Measurements from ENCODE around the gene HS6ST1. TPM values are rescaled to one million over a fixed set of nuclear protein-coding genes. Genes with fewer than 3 reads are reported as not detected.

The HS6ST1 gene
- total and polyA plus RNA-seq, 4 donors: 17.9 to 31.9 (median 25.4) TPM

DNA sequence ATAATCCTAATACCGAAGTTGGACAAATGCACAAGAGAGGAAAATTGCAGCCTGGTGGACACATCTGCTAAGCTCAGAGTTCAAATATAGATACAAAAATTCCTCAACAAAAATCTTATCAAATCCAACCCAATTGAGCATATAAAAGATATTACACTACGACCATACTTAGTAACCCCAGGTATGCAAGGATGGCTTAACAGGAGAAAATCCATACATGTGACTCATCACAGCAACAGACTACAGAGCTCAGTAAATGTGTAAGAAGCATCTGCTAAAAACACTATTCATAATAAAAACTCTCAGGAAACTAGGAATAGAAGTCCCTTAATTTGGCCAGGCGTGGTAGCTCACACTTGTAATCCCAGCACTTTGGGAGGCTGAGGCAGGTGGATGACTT is 28.3 kb downstream of the HS6ST1 start:
- DNase-seq (ENCODE audit: low spot score): no peak
- WGBS: 94% methylated on average over 3 of the region's 3 CpGs
- Histone ChIP-seq H3K27ac (ENCODE audit: low read depth in 1 of 2, low read length in 2 of 2) (no peak overlapping the region), H3K36me3 (ENCODE audit: control insufficient read depth in 4 of 4, insufficient read depth in 3 of 4, low read depth in 1 of 4, low read length in 3 of 4) (no peaks in the 10 kb centered on the region), H3K27me3 (ENCODE audit: control insufficient read depth in 4 of 4, insufficient read depth in 4 of 4, low read length in 3 of 4) (no peaks in the 10 kb centered on the region), H3K4me1 (ENCODE audit: control insufficient read depth in 4 of 4, insufficient read depth in 4 of 4, low read length in 3 of 4) (peaks cover 8 to 53% (median 37%) of the 10 kb centered on the region in 4 donors), H3K9me3 (ENCODE audit: control insufficient read depth in 4 of 4, low read length in 3 of 4) (no peaks in the 10 kb centered on the region), H3K9ac (ENCODE audit: low read depth in 1 of 2, low read length in 2 of 2) (no peak overlapping the region), H3K4me3 (ENCODE audit: low read depth in 1 of 3, low read length in 3 of 3) (no peak overlapping the region)
- TF ChIP-seq RXRA (IDR thresholded peaks at IDR 0.05) (no peak), GABPA (IDR thresholded peaks at IDR 0.05 in 1 of 2, conservative IDR thresholded peaks at IDR 0.05 in 1 of 2) (no peak), JUND (IDR thresholded peaks at IDR 0.05) (no peak), NR2F2 (IDR thresholded peaks at IDR 0.05) (no peak), EGR1 (IDR thresholded peaks at IDR 0.05; ENCODE audit: low read depth in 2 of 2) (no peak), TAF1 (conservative IDR thresholded peaks at IDR 0.05) (no peak), SP1 (IDR thresholded peaks at IDR 0.05) (no peak), HNF4A (conservative IDR thresholded peaks at IDR 0.05) (no peak), RAD21 (IDR thresholded peaks at IDR 0.05) (no peak), FOXA2 (IDR thresholded peaks at IDR 0.05) (no peak)
- TF ChIP-seq, protein P1, sequence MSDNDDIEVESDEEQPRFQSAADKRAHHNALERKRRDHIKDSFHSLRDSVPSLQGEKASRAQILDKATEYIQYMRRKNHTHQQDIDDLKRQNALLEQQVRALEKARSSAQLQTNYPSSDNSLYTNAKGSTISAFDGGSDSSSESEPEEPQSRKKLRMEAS (IDR thresholded peaks at IDR 0.05): no peak
- TF ChIP-seq, protein P2, sequence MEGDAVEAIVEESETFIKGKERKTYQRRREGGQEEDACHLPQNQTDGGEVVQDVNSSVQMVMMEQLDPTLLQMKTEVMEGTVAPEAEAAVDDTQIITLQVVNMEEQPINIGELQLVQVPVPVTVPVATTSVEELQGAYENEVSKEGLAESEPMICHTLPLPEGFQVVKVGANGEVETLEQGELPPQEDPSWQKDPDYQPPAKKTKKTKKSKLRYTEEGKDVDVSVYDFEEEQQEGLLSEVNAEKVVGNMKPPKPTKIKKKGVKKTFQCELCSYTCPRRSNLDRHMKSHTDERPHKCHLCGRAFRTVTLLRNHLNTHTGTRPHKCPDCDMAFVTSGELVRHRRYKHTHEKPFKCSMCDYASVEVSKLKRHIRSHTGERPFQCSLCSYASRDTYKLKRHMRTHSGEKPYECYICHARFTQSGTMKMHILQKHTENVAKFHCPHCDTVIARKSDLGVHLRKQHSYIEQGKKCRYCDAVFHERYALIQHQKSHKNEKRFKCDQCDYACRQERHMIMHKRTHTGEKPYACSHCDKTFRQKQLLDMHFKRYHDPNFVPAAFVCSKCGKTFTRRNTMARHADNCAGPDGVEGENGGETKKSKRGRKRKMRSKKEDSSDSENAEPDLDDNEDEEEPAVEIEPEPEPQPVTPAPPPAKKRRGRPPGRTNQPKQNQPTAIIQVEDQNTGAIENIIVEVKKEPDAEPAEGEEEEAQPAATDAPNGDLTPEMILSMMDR (IDR thresholded peaks at IDR 0.05; ENCODE audit: low read depth, low read length, missing input control): no peak
- TF ChIP-seq, protein P3, sequence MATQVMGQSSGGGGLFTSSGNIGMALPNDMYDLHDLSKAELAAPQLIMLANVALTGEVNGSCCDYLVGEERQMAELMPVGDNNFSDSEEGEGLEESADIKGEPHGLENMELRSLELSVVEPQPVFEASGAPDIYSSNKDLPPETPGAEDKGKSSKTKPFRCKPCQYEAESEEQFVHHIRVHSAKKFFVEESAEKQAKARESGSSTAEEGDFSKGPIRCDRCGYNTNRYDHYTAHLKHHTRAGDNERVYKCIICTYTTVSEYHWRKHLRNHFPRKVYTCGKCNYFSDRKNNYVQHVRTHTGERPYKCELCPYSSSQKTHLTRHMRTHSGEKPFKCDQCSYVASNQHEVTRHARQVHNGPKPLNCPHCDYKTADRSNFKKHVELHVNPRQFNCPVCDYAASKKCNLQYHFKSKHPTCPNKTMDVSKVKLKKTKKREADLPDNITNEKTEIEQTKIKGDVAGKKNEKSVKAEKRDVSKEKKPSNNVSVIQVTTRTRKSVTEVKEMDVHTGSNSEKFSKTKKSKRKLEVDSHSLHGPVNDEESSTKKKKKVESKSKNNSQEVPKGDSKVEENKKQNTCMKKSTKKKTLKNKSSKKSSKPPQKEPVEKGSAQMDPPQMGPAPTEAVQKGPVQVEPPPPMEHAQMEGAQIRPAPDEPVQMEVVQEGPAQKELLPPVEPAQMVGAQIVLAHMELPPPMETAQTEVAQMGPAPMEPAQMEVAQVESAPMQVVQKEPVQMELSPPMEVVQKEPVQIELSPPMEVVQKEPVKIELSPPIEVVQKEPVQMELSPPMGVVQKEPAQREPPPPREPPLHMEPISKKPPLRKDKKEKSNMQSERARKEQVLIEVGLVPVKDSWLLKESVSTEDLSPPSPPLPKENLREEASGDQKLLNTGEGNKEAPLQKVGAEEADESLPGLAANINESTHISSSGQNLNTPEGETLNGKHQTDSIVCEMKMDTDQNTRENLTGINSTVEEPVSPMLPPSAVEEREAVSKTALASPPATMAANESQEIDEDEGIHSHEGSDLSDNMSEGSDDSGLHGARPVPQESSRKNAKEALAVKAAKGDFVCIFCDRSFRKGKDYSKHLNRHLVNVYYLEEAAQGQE (IDR thresholded peaks at IDR 0.05): no peak

GRCh38 chr2:128289439-128289838 is 29.2 kb downstream of the HS6ST1 start:
- no peak overlapping the region for H3K9ac ChIP-seq (ENCODE audit: low read depth in 1 of 2, low read length in 2 of 2)
- no peaks in the 10 kb centered on the region for H3K36me3 ChIP-seq (ENCODE audit: control insufficient read depth in 4 of 4, insufficient read depth in 3 of 4, low read depth in 1 of 4, low read length in 3 of 4)
- no peaks in the 10 kb centered on the region for H3K9me3 ChIP-seq (ENCODE audit: control insufficient read depth in 4 of 4, low read length in 3 of 4)
- H3K27me3 ChIP-seq (ENCODE audit: control insufficient read depth in 4 of 4, insufficient read depth in 4 of 4, low read length in 3 of 4): no peaks in the 10 kb centered on the region
- H3K4me3 ChIP-seq (ENCODE audit: low read depth in 1 of 3, low read length in 3 of 3): no peak overlapping the region
- 78% methylated on average over 10 of the region's 10 CpGs for WGBS
- peaks cover 17 to 62% (median 41%) of the 10 kb centered on the region in 4 donors for H3K4me1 ChIP-seq (ENCODE audit: control insufficient read depth in 4 of 4, insufficient read depth in 4 of 4, low read length in 3 of 4)
- TF ChIP-seq JUND (IDR thresholded peaks at IDR 0.05): no peak
- TF ChIP-seq GABPA (IDR thresholded peaks at IDR 0.05 in 1 of 2, conservative IDR thresholded peaks at IDR 0.05 in 1 of 2): no peak
- TF ChIP-seq RXRA (IDR thresholded peaks at IDR 0.05): no peak
- TF ChIP-seq, protein P1 (IDR thresholded peaks at IDR 0.05): no peak
- DNase-seq (ENCODE audit: low spot score): no peak
- no peak overlapping the region for H3K27ac ChIP-seq (ENCODE audit: low read depth in 1 of 2, low read length in 2 of 2)
